Measurements from ENCODE around the gene EFHD2.

Gene EFHD2

DNA sequence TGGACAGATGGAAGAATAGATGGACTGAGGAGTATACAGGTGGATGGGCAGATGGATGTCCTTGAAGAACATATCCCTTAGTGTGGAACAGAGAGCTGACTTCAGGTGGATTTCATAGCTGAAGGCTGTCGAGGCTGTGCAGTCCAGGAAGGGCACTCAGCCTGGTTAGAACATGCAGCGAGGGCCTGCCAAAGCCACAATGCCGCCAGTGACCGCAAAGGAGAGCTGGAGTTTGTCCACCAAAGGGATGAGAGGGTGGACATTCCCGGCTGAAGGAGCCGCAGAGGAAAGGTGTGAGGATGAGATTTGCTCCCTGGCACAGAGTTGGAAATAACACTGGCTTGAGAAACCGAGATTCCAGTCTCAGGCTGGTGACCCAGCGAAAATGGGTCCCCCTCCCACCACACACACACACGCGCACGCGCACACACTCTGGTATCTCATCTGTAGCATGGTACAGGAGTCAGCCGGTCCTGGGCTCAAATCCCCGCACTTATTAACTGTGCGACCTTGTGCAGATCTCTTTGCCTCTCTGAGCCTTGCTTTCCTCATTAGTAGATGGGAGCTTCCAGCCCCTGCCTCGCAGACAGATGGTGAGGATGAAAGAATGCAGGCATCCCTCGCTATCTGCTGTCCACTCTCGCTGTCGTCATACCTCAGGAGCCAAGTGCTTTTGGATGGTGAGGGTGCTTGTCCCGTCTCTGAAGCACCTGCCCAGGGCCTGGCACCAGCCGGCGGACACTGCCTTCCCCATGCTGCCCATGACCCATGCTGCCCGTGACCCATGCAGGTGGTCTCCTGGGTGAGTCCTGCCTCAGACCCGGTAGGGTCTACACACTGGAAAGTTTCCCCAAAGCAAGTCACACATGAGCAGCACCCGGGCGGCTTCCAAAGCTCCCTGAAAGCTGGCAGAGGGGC is 26.8 kb upstream of the EFHD2 start:
- TF ChIP-seq, protein P1, sequence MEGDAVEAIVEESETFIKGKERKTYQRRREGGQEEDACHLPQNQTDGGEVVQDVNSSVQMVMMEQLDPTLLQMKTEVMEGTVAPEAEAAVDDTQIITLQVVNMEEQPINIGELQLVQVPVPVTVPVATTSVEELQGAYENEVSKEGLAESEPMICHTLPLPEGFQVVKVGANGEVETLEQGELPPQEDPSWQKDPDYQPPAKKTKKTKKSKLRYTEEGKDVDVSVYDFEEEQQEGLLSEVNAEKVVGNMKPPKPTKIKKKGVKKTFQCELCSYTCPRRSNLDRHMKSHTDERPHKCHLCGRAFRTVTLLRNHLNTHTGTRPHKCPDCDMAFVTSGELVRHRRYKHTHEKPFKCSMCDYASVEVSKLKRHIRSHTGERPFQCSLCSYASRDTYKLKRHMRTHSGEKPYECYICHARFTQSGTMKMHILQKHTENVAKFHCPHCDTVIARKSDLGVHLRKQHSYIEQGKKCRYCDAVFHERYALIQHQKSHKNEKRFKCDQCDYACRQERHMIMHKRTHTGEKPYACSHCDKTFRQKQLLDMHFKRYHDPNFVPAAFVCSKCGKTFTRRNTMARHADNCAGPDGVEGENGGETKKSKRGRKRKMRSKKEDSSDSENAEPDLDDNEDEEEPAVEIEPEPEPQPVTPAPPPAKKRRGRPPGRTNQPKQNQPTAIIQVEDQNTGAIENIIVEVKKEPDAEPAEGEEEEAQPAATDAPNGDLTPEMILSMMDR (IDR thresholded peaks at IDR 0.05) = no peak
- Histone ChIP-seq H3K4me3 (ENCODE audit: low read depth, low read length) (no peak overlapping the region), H2AFZ (no peak overlapping the region), H3K27ac (no peak overlapping the region), H3K27me3 (ENCODE audit: control insufficient read depth, insufficient read depth, low read length) (no peaks in the 10 kb centered on the region), H3K4me2 (ENCODE audit: low read length) (no peak overlapping the region), H3K36me3 (ENCODE audit: control insufficient read depth, insufficient read depth, low read length) (no peaks in the 10 kb centered on the region), H3K4me1 (no peaks in the 10 kb centered on the region), H3K9me3 (ENCODE audit: control insufficient read depth, low read length) (no peaks in the 10 kb centered on the region), H3K9ac (no peak overlapping the region), H3K79me2 (no peaks in the 10 kb centered on the region)

DNA sequence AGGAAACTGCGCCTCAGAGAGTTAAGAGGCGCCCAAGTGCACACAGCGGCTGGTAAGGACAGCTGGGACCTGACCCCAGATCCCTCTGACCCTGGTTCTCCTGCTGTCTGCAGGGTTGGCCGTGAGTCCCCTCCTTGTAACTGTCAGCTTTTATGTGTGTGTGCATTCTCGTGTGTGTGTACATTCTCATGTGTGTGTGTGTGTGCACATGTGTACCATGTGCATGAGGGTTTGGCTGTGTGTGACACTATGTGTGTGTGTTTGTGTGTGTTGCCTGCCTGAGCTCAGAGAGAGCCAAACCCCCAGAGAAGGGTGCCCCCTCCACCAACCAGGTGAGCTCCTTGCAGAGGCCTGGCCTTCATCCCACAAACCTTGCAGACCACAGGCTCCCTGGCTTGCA is 25.9 kb upstream of the EFHD2 start:
- no peak overlapping the region for H3K4me2 ChIP-seq (ENCODE audit: low read length)
- no peaks in the 10 kb centered on the region for H3K9me3 ChIP-seq (ENCODE audit: control insufficient read depth, low read length)
- H3K27ac ChIP-seq = no peak overlapping the region
- no peak overlapping the region for H3K9ac ChIP-seq
- H2AFZ ChIP-seq = no peak overlapping the region
- H3K36me3 ChIP-seq (ENCODE audit: control insufficient read depth, insufficient read depth, low read length) = no peaks in the 10 kb centered on the region
- H3K79me2 ChIP-seq = no peaks in the 10 kb centered on the region
- H3K4me3 ChIP-seq (ENCODE audit: low read depth, low read length) = no peak overlapping the region
- H3K4me1 ChIP-seq = no peaks in the 10 kb centered on the region
- TF ChIP-seq, protein P1 (IDR thresholded peaks at IDR 0.05) = no peak
- H3K27me3 ChIP-seq (ENCODE audit: control insufficient read depth, insufficient read depth, low read length) = no peaks in the 10 kb centered on the region

DNA sequence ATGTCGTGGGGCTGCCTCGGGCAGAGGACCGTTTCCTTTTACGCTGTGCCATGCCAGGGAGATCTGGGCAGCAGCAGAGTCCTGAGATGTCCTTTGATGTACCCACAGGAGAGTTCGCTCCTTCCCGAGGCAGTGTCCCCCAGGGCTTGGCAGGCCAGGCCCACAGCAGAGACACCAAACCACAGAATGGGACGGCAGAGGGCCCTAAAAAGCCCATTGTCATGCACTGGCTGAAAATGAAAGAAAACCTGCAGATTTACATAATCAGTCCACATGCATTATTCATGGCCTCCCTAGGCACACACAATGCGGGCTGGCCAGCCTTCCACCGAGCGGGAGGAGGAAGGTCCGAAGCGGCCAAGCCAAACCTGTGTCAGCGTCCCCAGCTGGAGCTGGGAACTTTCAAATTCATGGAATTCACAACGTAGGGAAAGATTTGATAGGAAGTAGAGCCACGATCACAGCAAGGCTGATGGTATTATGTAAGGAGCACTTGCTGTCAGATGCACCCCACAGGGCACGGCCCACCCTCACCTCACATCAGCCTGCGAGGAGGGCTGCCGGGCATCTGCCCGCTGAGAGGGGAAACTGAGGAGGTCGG is 25.3 kb upstream of the EFHD2 start:
- H3K27ac ChIP-seq = no peak overlapping the region
- H2AFZ ChIP-seq = no peak overlapping the region
- H3K79me2 ChIP-seq = no peaks in the 10 kb centered on the region
- H3K27me3 ChIP-seq (ENCODE audit: control insufficient read depth, insufficient read depth, low read length) = no peaks in the 10 kb centered on the region
- no peaks in the 10 kb centered on the region for H3K4me1 ChIP-seq
- H3K4me3 ChIP-seq (ENCODE audit: low read depth, low read length) = no peak overlapping the region
- H3K36me3 ChIP-seq (ENCODE audit: control insufficient read depth, insufficient read depth, low read length) = no peaks in the 10 kb centered on the region
- no peak overlapping the region for H3K4me2 ChIP-seq (ENCODE audit: low read length)
- H3K9ac ChIP-seq = no peak overlapping the region
- TF ChIP-seq, protein P1 (IDR thresholded peaks at IDR 0.05) = no peak
- no peaks in the 10 kb centered on the region for H3K9me3 ChIP-seq (ENCODE audit: control insufficient read depth, low read length)

DNA sequence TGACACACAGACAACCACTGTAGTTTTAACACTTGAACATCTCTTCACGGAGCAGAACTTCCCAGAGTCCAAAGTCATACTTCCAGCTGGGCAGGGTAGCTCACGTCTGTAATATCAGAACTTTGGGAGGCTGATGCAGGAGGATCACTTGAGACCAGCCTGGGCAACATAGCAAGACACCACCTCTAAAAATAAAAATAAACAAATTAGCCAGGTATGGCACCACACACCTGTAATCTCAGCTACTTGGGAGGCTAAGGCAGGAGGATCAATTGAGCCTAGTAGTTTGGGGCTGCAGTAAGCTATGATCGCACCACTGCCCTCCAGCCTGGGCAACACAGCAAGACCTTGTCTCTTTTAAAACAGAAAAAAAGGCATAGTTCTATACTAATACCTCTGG is 24.3 kb upstream of the EFHD2 start:
- H2AFZ ChIP-seq = no peak overlapping the region
- no peak overlapping the region for H3K9ac ChIP-seq
- H3K79me2 ChIP-seq = no peaks in the 10 kb centered on the region
- H3K9me3 ChIP-seq (ENCODE audit: control insufficient read depth, low read length) = no peaks in the 10 kb centered on the region
- H3K4me2 ChIP-seq (ENCODE audit: low read length) = no peak overlapping the region
- TF ChIP-seq, protein P1 (IDR thresholded peaks at IDR 0.05) = no peak
- no peak overlapping the region for H3K4me3 ChIP-seq (ENCODE audit: low read depth, low read length)
- H3K27me3 ChIP-seq (ENCODE audit: control insufficient read depth, insufficient read depth, low read length) = no peaks in the 10 kb centered on the region
- H3K27ac ChIP-seq = no peak overlapping the region
- H3K4me1 ChIP-seq = no peaks in the 10 kb centered on the region
- H3K36me3 ChIP-seq (ENCODE audit: control insufficient read depth, insufficient read depth, low read length) = no peaks in the 10 kb centered on the region

Measured in parathyroid adenoma (tissue), 2 donors.